MM.1S (cell line): ENCODE results near the gene CDC45.

Experiments used
- CTCF ChIP-seq: fragments of 300-600 bp; sonication (generic); IDR thresholded peaks from 2 replicates; pipeline ENCODE4 v1.5.1; 2016; ENCODE audit warnings: antibody characterized with exemption, low read length, mixed read lengths
- EZH2 ChIP-seq: fragments of 300-600 bp; sonication (generic); optimal IDR thresholded peaks from 2 replicates; pipeline ENCODE3; 2017; ENCODE audit warnings: low read depth, mild to moderate bottlenecking, antibody characterized with exemption, low read length, mixed read lengths

- TF ChIP-seq EZH2 (no peak), CTCF (no peak)
Observed at GRCh38 chr22:19536564-19536963, 56.8 kb downstream of the CDC45 start.
